Choroid plexus epithelial cell (primary cell): ENCODE measurements around the gene REEP5.

Experiments used
- DNase-seq: peaks from one replicate; pipeline ENCODE4 v3.0.0-alpha.2; 2010; ENCODE audit warnings: low read depth
- H3K4me3 ChIP-seq: 2 replicates; pipeline ENCODE4 v1.5.1; 2011; ENCODE audit warnings: low read depth, mild to moderate bottlenecking, control low read depth, low read length, moderate library complexity
- TF ChIP-seq, protein P1 (sequence below): conservative IDR thresholded peaks from 2 replicates; pipeline ENCODE4 v1.5.1; 2011; ENCODE audit warnings: low read depth, mild to moderate bottlenecking, control low read depth, inconsistent platforms, low read length, moderate library complexity

REEP5 gene

GRCh38 chr5:112847306-112847705 is 74.7 kb downstream of the REEP5 start:
- DNase-seq, result no peak
- H3K4me3 ChIP-seq, result no peak overlapping the region
- TF ChIP-seq, protein P1, sequence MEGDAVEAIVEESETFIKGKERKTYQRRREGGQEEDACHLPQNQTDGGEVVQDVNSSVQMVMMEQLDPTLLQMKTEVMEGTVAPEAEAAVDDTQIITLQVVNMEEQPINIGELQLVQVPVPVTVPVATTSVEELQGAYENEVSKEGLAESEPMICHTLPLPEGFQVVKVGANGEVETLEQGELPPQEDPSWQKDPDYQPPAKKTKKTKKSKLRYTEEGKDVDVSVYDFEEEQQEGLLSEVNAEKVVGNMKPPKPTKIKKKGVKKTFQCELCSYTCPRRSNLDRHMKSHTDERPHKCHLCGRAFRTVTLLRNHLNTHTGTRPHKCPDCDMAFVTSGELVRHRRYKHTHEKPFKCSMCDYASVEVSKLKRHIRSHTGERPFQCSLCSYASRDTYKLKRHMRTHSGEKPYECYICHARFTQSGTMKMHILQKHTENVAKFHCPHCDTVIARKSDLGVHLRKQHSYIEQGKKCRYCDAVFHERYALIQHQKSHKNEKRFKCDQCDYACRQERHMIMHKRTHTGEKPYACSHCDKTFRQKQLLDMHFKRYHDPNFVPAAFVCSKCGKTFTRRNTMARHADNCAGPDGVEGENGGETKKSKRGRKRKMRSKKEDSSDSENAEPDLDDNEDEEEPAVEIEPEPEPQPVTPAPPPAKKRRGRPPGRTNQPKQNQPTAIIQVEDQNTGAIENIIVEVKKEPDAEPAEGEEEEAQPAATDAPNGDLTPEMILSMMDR, result no peak

GRCh38 chr5:112846556-112846955 is 75.5 kb downstream of the REEP5 start:
- TF ChIP-seq, protein P1, result no peak
- H3K4me3 ChIP-seq, result no peak overlapping the region
- DNase-seq, result no peak

GRCh38 chr5:112844489-112844888 is 77.5 kb downstream of the REEP5 start:
- H3K4me3 ChIP-seq, result no peak overlapping the region
- DNase-seq, result no peak
- TF ChIP-seq, protein P1, result no peak

DNA sequence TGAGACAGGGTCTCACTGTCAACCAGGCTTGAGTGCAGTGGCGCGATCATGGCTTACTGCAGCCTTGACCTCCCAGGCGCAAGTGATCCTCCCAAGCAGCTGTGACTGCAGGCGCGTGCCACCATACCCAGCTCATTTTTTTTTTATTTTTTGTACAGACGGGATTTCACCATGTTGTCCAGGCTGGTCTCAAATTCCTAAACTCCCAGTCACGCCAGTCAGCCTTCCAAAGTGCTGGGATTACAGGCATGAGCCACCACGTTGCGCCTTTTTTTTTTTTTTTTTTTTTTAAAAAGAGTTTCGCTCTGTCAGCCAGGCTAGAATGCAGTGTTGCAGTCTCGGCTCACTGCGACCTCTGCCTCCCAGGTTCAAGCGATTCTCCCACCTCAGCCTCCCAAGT is 88.1 kb downstream of the REEP5 start:
- no peak overlapping the region for H3K4me3 ChIP-seq
- TF ChIP-seq, protein P1, result no peak
- no peak for DNase-seq

DNA sequence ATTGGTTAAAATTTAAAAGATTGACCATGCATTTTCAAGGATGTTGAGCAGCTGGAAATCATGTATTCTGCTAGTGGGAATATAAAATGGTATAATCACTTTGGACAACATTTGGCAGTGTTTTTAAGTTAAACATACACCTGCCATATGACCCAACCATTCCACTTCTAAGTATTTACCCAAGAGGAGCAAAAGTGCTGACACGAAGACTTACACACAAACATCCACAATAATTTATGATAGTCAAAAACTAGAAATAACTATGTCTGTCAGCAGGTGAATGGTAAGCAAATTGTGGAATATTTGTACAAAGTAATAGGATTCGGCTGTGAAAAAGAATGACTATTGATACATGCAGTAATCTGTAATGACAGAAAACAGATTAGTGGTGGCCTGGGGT is 91.6 kb downstream of the REEP5 start:
- no peak for DNase-seq
- TF ChIP-seq, protein P1, result no peak
- no peak overlapping the region for H3K4me3 ChIP-seq
